GM18868 (cell line): ENCODE results near the gene RPS6KA2.
"Not testable (repeated sequence)": the region's sequence is repeated elsewhere in the genome, so short reads cannot be mapped to it uniquely, and the experiment has no call there.

Experiments
- ATAC-seq: cut with Tn5 transposase; IDR thresholded peaks from one replicate; pipeline ENCODE4 v1.9.1; 2021; ENCODE audit warnings: mild to moderate bottlenecking, moderate library complexity; ENCODE audit not compliant: unreplicated experiment

RPS6KA2 gene

DNA sequence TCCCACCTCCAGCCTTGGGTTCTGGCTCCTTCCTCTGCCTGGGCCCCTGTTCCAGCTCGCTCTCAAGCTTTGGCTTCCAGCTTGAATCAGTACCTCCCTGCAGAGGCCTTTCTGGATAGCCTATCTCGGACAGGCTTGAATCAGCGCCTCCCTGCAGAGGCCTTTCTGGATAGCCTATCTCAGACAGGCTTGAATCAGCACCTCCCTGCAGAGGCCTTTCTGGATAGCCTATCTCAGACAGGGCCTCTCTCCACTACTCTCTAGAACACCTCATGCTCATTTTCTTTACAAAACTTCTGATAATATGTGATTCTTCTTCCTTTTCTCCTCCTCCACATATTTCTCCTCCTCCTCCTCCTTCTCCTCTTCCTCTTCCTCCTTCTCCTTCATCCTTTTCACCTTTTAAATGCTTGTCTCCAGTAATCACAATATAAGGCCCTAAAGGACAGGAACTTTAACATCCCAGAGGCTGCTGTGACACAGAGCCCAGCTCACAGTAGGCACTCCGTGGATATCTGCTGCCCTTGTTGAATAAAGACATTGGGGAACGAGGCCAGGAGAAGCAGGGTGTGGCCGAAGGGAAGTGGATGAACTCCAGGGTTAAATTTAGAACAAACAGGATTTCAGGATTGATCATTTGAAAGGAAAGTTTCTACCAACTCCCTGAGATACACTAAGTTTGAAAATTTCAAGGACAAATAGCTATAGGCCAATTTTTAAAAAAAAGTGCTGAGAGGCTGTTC, 9.3 kb upstream of the RPS6KA2 start:
- no peak for ATAC-seq

DNA sequence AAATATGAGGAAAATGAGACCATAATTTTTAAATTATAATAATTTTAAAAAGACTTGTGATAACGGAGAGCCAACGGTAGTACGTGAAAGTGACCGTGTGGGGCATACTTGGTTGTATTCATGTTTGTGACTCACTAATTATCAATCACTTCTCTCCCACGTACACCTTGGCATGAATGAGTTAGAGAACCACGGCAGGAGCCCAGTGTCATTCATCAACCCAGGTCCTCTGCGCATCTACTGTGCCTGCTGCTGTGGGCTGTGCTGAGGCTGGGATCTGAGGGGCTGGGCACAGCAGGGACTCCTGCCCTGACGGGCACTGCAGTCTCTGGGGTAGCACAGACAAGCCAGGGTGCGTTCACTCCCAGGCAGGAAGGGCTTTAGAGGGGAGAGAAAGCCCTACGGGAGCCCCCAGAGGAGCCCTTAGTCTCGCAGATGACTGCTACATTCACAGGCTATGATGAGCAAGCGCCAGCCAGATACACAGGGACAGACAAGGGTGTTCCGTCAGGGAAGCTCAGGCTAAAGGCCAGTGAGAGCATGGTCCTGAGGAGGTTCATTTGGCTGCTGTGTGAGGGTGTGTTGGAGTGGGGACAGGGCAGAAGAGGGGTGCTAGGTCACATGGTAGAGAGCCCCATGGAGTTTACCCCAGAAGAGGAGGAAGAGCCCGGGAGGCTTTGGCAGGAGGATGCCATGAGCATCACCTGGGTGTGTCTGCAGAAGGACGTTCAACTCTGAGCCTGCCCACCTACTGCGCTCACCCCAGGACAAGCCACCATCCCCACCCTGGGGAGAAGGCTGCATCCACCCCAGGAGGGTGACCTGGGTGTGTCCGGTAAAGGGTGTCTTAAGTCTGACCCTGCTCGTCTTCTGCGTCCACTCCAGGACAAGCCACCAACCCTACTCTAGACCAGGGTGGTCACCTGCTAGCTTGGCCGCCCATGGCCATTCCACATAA, 8.2 kb upstream of the RPS6KA2 start:
- ATAC-seq: no peak

DNA sequence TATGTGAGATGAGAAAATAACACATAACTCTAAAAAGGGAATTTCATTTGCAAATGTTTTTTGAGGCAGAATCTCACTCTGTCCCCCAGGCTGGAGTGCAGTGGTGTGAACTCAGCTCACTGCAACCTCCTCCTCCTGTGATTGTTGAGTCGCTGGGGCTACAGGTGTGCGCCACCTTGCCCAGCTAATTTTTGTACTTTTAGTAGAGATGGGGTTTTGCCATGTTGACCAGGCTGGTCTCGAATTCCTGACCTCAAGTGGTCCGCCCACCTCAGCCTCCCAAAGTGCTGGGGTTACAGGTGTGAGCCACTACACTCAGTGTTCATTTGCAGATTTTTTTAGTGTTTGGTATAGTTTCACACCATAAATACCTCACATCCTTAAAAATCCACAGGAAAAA, 7.5 kb upstream of the RPS6KA2 start:
- not testable (repeated sequence) for ATAC-seq

DNA sequence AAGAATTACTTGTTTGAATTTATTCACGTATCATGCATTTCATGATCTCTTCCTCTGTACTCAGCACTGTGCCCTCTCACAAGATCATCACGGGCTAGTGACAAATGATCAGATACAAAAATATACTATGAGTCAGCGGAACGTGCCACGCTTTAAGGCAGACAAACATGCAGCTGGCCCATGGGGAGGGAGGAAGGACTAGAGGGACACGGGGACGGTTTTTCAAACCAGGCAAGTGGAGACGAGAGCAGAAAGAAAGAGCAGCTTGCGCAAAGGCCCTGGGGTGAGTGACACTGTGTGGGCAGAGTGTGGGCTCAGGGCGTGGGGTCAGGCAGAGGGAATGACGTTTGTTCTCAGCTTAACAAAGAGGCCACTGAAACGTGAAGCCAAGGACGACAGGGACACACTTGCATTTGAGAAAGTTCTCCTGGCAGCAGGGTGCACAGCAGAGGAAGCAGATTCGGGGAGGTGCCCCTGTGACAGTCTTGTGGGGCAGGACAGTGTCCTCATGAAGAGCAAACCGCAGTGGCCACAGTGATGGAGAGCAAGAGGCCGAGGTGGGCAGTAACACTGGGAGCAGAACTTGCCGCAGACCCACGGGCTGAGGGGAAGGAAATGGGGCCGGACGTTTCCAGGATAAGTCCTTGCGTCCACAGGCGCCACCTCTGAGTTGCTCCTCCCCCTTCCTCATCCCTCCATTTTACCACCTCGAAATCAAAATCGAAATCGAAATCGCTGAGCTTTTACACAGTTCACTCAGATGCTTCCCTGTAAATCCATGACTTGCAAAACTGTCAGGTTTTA, 6.9 kb upstream of the RPS6KA2 start:
- ATAC-seq: peak; percentile 50

DNA sequence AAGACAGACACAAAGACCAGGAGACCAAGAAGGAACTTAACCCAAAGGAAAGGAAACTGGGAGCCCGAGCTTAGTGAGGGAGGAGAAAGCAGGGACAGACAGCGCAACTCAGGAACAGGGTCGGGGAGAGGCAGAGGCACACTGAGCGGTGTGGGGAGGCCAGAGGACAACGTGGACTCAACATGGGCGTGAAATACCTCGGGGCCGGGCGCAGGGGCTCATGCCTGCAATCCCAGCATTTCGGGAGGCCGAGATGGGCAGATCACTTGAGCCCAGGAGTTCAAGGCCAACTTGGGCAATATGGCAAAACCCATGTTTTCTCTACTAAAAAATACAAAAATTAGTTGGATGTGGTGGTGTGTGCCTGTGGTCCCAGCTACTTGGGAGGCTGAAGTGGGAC, 5.7 kb upstream of the RPS6KA2 start:
- no peak for ATAC-seq

DNA sequence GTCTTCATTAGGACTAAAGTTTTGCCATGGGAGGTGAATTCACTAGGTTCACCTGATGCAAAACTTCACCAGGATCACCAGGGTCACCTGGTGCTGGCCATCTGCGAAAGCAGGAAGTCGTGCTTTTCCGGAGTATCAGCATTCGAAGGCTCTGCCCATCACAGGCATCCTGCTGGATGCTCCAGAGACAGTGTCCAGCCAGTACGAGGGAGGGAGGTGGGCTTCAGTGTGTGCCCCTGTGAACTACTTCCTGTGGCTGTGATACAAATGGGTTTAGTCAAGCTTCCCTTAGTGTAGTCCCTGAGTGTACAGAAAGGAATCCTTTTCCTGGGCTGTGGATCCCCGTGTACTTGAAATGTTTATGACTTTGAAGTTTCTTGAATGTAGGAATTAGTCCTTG, 3.4 kb upstream of the RPS6KA2 start:
- ATAC-seq: no peak

DNA sequence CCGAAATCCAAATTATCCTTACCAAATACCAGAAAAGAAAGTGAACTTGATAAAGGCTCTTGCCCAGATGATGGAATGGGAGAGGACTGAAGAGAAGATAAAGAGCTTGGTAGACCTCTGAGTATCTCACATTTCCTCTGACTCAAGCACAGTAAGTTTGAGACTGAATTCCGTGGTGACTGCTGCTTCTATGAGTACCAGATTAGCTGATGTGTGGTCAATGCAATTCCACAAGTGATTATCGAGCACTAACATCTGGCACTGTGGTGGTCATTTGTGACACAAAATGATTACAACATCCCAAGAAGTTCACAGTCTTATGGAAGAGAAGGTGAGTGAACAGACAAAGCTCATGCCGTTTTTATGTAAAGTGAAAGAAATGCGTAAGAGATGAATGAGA, 2.6 kb upstream of the RPS6KA2 start:
- ATAC-seq: no peak

DNA sequence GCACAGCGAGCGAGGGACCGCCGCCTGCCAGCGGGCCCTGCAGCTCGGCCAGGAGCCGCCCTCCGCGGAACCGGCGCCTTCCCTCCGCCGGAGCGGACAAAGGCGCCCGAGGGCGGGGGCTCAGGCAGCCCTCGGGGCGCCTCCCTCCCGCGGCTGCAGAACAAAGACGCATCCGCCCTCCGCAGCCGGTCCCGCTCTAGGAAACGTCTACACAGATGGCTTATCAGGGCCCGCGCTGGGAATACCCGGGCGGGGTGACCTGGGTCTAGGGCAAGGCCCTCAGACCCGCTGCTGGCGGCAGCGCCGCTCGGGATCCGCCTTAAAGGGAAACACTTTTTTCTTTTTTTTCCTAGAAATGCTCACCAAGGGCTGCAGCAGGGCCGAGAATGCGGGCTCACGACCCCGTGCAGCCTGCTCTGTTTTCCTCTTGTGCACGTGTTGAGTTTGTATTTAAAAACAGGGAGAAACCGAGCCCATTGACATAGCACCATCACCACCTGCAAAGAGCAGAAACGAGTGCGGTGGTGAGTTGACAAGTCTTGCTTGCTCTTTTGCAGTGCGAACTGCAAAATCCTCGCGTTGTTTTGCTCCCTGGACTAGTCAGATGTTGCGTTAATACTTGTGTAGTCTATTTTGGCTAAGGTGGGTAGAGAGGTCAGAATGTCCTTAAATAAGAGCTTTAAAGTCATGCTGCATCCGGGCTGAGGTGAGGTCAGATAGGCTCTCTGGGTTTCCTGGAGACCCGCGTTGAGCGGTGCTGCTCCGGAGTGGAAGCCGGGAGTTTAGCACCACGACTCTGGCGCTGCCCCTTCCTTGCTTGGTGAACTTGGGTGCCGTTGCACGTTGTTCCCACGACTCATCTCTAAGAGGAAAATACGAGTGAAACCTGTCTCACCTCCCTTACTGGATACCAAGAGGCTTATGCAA, 1.1 kb upstream of the RPS6KA2 start:
- peak; percentile 28 for ATAC-seq

DNA sequence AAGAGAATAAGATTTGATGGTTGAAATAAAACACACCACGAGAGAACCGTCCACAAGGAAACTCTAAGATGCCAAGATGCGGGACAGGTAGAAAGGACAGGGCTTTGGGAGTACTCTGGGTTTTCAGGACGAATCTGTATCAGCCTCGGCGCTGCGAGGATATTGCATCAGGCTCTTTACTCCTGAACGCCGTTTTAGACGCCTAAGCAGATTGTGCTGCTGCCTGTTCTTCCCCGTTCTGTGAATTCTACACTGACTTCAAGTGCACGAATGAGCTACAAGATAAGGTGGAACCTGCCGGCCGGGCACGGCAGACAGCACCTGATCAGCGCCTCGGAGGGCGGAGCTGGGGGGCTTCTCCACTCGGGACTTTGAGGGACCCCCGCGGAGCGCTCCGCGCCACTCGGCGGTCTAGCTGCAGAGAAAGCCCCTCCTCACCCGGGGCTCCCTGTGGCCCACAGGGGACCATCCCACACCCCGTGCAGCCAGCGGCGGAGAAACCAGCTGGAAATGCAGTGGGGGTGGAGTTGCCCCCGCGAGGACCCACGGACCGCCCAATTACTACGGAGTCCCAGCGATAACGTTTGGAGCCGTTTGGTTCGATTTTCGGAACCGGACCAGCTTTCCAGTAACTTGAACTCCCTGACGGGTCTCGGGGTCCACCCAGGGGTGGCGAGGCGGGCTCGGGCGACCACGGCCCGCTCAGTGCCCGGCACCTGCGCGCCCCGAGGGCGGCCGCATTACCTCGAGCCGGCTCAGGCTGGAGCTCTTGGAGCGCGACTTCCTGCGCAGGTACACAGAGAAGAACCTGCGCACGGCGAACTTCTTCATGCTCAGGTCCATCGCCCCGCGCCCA, 646 bp downstream of the RPS6KA2 start:
- ATAC-seq: peak; percentile 1

DNA sequence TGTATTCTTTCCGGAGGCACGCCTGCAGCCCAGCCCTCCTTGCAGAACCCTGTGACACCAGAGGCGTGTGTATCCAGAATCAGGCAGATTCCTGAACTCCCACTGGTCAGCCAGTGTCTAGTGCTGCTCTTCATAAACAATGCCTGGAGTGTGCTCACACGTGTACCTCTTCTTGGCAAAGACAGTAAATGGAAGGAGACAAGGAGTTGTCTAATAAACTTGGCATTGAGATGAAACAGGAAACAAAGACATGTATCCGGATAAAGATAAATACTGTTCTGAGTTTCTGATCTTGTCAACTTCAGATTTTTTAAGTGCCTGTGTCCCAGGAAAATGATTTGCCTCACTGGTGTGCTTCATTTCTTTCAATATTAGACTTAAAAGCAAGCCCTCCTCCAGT, 1.7 kb downstream of the RPS6KA2 start:
- no peak for ATAC-seq

DNA sequence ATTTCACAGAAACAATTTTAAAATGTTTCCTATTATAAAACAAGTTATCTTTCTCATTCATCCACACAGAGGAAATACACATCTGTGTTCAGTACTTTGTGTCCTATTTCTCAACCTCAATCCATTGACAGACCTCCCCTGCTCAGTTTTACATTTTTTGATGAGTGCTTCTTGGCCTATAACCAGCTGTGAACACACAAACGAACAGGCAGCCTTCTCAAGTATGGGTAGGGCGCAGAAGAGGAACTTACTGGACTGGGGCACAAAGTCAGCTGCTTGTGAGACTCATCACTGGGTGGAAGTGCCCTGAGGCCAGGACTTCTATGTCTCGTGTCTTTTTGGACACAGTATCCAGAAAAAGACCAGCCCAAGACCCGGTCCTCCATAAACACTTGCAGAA, 2.8 kb downstream of the RPS6KA2 start:
- no peak for ATAC-seq

DNA sequence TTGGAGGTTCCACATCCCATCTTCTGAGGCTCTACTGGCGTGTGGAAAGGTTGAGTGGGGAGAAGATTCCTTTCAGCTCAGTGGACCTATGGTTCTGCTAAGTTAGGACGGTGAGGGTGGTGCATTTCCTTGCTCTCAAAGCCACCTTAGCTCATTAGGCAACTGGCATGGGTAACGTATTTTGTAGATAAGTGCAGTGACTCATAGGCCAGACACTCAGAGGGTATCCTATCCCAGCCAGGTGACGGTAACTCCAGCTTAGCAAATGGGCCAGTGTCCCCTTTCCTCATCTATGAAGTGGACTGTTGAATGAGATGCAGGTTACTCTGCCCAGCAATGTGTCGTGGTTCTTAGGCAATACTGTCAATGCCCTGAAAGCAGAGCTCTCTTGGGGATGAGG, 3.7 kb downstream of the RPS6KA2 start:
- ATAC-seq: no peak

DNA sequence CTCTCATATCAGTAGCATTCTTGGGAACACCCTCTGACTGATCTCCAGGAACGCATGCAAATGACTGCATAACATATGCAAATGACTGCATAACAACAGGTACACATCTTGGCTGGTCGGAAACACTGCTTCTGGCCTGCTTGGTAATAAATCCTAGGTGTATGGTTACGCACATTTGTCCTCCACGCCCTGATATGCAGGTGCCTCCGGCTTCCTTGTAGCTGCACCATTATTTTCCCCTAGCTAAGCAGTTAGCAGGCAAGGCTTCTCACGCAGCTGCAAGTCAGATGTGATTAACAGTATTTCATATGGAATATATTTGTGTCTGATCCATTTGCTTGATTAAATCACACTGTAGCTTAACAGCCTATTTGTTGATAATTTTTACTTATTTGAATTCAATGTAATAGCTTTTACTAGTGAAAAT, 5.9 kb downstream of the RPS6KA2 start:
- no peak for ATAC-seq

DNA sequence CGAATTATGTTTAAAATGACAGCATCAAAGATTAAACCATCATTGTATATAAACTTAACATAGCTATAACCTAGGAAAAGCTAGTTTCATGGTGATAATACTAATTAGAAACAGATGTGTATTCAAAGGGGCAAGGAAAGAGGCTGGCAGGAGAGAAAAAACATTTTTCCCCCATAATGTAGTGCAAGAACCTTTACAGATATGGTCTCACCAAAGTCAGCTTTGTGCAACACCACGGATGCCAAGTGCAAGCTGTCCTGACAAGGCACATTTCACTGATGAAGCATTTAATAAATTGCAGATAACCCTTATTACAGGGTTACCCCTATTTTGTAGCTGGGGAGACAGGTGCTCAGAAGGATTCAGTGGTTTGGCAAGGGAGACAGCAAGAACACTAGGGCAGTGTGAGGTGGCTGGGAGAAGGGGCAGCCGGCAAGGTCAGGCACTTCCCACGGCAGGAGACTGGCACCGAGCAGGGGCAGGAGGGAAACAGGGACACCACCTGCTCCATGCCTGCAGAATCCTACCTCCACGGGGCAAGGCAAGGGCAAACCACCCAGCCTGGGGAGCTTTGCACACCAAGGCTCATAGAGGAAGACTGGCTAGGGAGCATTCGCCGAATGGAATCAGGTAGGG, 6.5 kb downstream of the RPS6KA2 start:
- ATAC-seq: no peak

DNA sequence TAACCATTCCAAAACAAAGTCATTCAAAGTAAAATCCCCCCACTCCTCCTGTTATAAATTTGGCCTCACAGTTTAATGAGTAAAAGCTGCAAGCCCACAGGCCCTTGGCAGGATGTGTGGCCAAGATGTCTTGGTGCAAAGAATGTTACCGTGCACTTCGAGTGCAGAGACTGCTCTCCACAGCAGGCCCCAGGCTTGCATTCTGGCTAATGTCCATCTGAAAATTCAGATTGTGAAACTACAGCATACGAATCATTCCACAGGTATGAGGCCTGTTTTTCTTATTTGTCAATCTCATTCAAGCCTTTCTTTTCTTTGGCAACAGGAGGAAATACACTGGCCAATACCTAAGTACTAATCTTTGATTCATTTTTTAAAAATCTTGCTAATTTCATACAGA, 7.1 kb downstream of the RPS6KA2 start:
- ATAC-seq: no peak

DNA sequence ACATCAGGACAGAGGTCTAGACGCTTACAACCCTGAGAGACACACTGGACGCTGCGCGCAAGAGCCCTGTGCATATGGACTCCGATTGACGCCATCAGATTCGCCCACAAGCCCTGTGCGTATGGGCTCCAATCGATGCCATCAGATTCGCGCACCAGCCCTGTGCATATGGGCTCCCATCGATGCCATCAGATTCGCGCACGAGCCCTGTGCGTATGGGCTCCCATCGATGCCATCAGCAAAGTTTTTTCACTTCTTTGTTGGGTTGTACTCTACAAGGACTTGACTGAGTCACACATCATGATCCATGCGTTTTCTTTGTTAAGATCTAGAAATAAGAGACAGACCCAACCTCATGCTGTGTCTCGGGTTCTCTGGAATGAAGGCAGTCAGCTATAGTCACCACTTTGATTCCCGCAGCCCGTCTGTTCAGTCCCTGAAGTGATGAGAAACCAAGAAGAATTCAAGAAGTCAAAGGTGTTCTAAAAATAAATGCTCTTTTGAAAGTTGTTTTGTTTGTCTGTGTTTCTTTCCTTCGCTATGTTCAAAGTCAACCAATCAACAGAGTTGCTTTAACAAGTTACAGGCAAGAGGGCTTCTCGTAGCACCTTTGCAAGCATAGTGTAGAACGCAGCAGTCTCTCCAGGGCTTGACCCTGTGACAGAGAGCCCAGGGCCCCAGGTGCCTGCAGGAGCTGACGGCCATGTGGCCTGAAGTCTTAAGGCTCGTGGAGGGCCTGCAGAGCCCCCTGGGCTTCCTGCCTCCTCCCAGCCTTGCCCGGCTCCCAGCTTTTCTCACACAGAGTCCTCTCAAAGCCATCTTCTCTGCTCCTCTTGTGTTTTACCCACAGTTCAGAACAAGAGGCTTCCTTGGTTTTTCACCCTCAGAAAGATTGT, 7.9 kb downstream of the RPS6KA2 start:
- no peak for ATAC-seq

DNA sequence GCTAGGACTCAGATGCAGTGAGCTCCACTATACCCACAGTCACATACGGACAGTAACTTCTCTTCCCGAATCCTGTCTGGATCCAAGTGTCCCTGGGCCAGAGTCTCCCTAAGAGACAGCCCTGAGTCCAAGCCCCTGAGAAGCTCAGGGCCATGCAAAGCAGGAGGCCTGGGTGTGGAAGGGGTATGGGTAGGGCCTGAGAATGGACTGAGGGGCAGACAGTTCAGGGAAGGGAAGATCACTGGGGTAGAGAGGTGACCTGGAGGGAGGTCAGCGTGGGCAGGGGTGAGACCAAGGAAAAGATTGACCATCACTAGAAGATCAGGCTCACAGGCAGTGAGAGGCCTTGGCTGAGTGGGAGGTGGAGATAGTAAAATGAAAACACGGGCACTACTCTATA, 8.8 kb downstream of the RPS6KA2 start:
- no peak for ATAC-seq

DNA sequence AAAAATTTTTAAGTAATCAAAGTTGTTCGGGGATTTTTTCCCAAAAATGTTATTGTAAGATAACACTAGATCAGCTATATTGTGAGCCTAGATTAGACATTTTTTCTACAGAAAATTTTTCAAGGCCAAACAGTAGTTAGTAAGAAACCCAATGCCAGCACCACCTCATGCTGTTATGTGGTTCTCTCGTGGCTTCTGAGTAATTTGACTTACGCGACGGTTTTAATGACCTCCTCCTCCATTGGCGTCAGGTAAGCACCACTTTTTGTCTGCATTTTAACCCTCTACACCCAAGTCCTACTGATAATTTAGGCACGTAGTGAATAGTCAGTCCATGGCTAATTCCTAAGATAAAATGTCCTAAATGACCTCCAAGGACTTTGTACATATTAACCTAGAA, 9.7 kb downstream of the RPS6KA2 start:
- no peak for ATAC-seq
